ENCODE measurements around the gene DCC. TPM values are rescaled to one million over a fixed set of nuclear protein-coding genes. Genes with fewer than 3 reads are reported as not detected.

DCC gene
- total and polyA plus RNA-seq, 2 experiments from 2014 or later: 0.53 to 0.73 TPM

DNA sequence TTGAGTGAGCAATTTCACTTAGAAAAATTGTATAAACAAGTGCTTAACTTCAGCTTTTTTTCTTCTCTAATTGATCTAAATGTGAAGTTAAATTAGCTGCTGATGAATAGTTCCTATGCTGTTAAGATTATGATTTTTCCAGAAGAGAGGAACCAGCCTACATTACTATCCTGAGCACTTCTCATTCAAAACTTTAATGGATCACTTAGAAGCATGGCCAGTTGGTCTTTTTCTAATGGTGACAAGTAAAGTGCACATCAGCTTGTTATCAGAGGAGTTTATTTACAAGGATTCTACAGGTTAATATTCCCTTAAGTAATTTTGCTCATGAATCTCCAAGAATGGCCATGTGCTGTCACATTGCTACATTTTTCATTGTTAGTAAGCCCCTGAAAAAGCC is 37.1 kb downstream of the DCC start:
- no peak overlapping the region for H3K27ac ChIP-seq (ENCODE audit: low read depth)
- no peaks in the 10 kb centered on the region for H4K20me1 ChIP-seq (replicated peaks; ENCODE audit: insufficient read depth)
- H3K27me3 ChIP-seq (ENCODE audit: insufficient read depth): no peaks in the 10 kb centered on the region
- no peaks in the 10 kb centered on the region for H3K4me1 ChIP-seq (ENCODE audit: insufficient read depth)
- ATAC-seq (no peak), DNase-seq (ENCODE audit: low spot score) (no peak)
- no peaks in the 10 kb centered on the region for H3K79me2 ChIP-seq (replicated peaks; ENCODE audit: insufficient read depth)
- H2AFZ ChIP-seq: no peak overlapping the region
- no peaks in the 10 kb centered on the region for H3K27me3 Mint-ChIP-seq (ENCODE audit: insufficient read depth, low read depth, poor library complexity)
- no peak overlapping the region for H3K27ac Mint-ChIP-seq
- H3K4me2 ChIP-seq: no peak overlapping the region
- no peaks in the 10 kb centered on the region for H3F3A ChIP-seq (replicated peaks; ENCODE audit: low read depth)
- no peaks in the 10 kb centered on the region for H3K36me3 Mint-ChIP-seq (ENCODE audit: low read depth)
- H3K9me3 Mint-ChIP-seq: no peaks in the 10 kb centered on the region
- H3K4me3 ChIP-seq: no peak overlapping the region
- no peaks in the 10 kb centered on the region for H3K4me1 Mint-ChIP-seq
- no peak for TF ChIP-seq STAT1 (IDR thresholded peaks at IDR 0.05; ENCODE audit: unreplicated experiment)
- no peak for TF ChIP-seq CREB1 (CRISPR knock-in tag; IDR thresholded peaks at IDR 0.05; ENCODE audit: low read depth)
- no peak for TF ChIP-seq ZNF331 (CRISPR knock-in tag; IDR thresholded peaks at IDR 0.05; ENCODE audit: low read depth)
- TF ChIP-seq EZH2phosphoT487 (IDR thresholded peaks at IDR 0.05; ENCODE audit: unreplicated experiment): no peak
- TF ChIP-seq ZNF114 (CRISPR knock-in tag; IDR thresholded peaks at IDR 0.05): no peak
- TF ChIP-seq, protein P1, sequence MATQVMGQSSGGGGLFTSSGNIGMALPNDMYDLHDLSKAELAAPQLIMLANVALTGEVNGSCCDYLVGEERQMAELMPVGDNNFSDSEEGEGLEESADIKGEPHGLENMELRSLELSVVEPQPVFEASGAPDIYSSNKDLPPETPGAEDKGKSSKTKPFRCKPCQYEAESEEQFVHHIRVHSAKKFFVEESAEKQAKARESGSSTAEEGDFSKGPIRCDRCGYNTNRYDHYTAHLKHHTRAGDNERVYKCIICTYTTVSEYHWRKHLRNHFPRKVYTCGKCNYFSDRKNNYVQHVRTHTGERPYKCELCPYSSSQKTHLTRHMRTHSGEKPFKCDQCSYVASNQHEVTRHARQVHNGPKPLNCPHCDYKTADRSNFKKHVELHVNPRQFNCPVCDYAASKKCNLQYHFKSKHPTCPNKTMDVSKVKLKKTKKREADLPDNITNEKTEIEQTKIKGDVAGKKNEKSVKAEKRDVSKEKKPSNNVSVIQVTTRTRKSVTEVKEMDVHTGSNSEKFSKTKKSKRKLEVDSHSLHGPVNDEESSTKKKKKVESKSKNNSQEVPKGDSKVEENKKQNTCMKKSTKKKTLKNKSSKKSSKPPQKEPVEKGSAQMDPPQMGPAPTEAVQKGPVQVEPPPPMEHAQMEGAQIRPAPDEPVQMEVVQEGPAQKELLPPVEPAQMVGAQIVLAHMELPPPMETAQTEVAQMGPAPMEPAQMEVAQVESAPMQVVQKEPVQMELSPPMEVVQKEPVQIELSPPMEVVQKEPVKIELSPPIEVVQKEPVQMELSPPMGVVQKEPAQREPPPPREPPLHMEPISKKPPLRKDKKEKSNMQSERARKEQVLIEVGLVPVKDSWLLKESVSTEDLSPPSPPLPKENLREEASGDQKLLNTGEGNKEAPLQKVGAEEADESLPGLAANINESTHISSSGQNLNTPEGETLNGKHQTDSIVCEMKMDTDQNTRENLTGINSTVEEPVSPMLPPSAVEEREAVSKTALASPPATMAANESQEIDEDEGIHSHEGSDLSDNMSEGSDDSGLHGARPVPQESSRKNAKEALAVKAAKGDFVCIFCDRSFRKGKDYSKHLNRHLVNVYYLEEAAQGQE (IDR thresholded peaks at IDR 0.05; ENCODE audit: unreplicated experiment): no peak
- TF ChIP-seq, protein P2, sequence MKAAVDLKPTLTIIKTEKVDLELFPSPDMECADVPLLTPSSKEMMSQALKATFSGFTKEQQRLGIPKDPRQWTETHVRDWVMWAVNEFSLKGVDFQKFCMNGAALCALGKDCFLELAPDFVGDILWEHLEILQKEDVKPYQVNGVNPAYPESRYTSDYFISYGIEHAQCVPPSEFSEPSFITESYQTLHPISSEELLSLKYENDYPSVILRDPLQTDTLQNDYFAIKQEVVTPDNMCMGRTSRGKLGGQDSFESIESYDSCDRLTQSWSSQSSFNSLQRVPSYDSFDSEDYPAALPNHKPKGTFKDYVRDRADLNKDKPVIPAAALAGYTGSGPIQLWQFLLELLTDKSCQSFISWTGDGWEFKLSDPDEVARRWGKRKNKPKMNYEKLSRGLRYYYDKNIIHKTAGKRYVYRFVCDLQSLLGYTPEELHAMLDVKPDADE (IDR thresholded peaks at IDR 0.05): no peak
- TF ChIP-seq POLR2AphosphoS5 (IDR thresholded peaks at IDR 0.05; ENCODE audit: low read depth): no peak
- no peak for TF ChIP-seq JUNB (IDR thresholded peaks at IDR 0.05; ENCODE audit: unreplicated experiment)
- H3K36me3 ChIP-seq (ENCODE audit: insufficient read depth): no peaks in the 10 kb centered on the region
- H3K9me2 ChIP-seq (ENCODE audit: insufficient read depth): no peaks in the 10 kb centered on the region
- no peak overlapping the region for H3K4me3 Mint-ChIP-seq

DNA sequence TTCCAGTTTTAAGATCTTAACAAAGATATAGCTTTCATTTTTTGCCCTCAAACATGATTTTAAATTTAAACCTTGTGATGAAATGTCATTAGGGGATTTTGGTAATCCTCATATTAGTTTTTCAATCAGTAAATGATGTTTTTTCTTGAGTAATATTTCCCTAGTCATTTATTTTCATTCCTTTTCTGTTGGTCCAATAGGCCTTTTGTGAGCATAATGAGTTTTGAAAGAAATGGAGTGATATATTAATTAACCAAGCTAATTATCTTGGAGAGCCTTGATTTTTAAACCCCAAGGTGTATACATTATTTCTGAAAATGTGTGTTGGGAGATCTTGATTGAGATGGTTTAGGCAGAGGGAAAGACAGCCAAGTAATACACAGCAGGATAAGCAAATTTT is 46.3 kb downstream of the DCC start:
- no peak overlapping the region for H2AFZ ChIP-seq
- H3K27ac ChIP-seq (ENCODE audit: low read depth): no peak overlapping the region
- DNase-seq (ENCODE audit: low spot score): no peak
- H3K27ac Mint-ChIP-seq: no peak overlapping the region
- no peaks in the 10 kb centered on the region for H3K36me3 Mint-ChIP-seq (ENCODE audit: low read depth)
- no peaks in the 10 kb centered on the region for H3K36me3 ChIP-seq (ENCODE audit: insufficient read depth)
- no peaks in the 10 kb centered on the region for H3K9me3 Mint-ChIP-seq
- H3K4me2 ChIP-seq: no peak overlapping the region
- H3K4me1 Mint-ChIP-seq: no peaks in the 10 kb centered on the region
- no peaks in the 10 kb centered on the region for H3F3A ChIP-seq (replicated peaks; ENCODE audit: low read depth)
- no peaks in the 10 kb centered on the region for H3K27me3 ChIP-seq (ENCODE audit: insufficient read depth)
- H3K27me3 Mint-ChIP-seq (ENCODE audit: insufficient read depth, low read depth, poor library complexity): no peaks in the 10 kb centered on the region
- no peaks in the 10 kb centered on the region for H4K20me1 ChIP-seq (replicated peaks; ENCODE audit: insufficient read depth)
- no peak for TF ChIP-seq CREB1 (CRISPR knock-in tag; IDR thresholded peaks at IDR 0.05; ENCODE audit: low read depth)
- TF ChIP-seq NANOG (IDR thresholded peaks at IDR 0.05; ENCODE audit: borderline replicate concordance): no peak
- TF ChIP-seq, protein P3, sequence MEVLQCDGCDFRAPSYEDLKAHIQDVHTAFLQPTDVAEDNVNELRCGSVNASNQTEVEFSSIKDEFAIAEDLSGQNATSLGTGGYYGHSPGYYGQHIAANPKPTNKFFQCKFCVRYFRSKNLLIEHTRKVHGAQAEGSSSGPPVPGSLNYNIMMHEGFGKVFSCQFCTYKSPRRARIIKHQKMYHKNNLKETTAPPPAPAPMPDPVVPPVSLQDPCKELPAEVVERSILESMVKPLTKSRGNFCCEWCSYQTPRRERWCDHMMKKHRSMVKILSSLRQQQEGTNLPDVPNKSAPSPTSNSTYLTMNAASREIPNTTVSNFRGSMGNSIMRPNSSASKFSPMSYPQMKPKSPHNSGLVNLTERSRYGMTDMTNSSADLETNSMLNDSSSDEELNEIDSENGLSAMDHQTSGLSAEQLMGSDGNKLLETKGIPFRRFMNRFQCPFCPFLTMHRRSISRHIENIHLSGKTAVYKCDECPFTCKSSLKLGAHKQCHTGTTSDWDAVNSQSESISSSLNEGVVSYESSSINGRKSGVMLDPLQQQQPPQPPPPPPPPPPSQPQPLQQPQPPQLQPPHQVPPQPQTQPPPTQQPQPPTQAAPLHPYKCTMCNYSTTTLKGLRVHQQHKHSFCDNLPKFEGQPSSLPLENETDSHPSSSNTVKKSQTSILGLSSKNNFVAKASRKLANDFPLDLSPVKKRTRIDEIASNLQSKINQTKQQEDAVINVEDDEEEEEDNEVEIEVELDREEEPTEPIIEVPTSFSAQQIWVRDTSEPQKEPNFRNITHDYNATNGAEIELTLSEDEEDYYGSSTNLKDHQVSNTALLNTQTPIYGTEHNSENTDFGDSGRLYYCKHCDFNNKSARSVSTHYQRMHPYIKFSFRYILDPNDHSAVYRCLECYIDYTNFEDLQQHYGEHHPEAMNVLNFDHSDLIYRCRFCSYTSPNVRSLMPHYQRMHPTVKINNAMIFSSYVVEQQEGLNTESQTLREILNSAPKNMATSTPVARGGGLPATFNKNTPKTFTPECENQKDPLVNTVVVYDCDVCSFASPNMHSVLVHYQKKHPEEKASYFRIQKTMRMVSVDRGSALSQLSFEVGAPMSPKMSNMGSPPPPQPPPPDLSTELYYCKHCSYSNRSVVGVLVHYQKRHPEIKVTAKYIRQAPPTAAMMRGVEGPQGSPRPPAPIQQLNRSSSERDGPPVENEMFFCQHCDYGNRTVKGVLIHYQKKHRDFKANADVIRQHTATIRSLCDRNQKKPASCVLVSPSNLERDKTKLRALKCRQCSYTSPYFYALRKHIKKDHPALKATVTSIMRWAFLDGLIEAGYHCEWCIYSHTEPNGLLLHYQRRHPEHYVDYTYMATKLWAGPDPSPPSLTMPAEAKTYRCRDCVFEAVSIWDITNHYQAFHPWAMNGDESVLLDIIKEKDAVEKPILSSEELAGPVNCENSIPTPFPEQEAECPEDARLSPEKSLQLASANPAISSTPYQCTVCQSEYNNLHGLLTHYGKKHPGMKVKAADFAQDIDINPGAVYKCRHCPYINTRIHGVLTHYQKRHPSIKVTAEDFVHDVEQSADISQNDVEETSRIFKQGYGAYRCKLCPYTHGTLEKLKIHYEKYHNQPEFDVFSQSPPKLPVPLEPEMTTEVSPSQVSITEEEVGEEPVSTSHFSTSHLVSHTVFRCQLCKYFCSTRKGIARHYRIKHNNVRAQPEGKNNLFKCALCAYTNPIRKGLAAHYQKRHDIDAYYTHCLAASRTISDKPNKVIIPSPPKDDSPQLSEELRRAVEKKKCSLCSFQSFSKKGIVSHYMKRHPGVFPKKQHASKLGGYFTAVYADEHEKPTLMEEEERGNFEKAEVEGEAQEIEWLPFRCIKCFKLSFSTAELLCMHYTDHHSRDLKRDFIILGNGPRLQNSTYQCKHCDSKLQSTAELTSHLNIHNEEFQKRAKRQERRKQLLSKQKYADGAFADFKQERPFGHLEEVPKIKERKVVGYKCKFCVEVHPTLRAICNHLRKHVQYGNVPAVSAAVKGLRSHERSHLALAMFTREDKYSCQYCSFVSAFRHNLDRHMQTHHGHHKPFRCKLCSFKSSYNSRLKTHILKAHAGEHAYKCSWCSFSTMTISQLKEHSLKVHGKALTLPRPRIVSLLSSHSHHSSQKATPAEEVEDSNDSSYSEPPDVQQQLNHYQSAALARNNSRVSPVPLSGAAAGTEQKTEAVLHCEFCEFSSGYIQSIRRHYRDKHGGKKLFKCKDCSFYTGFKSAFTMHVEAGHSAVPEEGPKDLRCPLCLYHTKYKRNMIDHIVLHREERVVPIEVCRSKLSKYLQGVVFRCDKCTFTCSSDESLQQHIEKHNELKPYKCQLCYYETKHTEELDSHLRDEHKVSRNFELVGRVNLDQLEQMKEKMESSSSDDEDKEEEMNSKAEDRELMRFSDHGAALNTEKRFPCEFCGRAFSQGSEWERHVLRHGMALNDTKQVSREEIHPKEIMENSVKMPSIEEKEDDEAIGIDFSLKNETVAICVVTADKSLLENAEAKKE (CRISPR knock-in tag; IDR thresholded peaks at IDR 0.05): no peak
- TF ChIP-seq EZH2phosphoT487 (IDR thresholded peaks at IDR 0.05; ENCODE audit: unreplicated experiment): no peak
- no peak for TF ChIP-seq JUNB (IDR thresholded peaks at IDR 0.05; ENCODE audit: unreplicated experiment)
- no peak overlapping the region for H3K4me3 Mint-ChIP-seq
- H3K9me2 ChIP-seq (ENCODE audit: insufficient read depth): no peaks in the 10 kb centered on the region
- no peaks in the 10 kb centered on the region for H3K79me2 ChIP-seq (replicated peaks; ENCODE audit: insufficient read depth)
- H3K4me3 ChIP-seq: no peak overlapping the region
- no peaks in the 10 kb centered on the region for H3K4me1 ChIP-seq (ENCODE audit: insufficient read depth)
- ATAC-seq: no peak

All from GM23338 (cell line).